ENCODE results near the gene LAX1. TPM values are rescaled to one million over a fixed set of nuclear protein-coding genes. Genes with fewer than 3 reads are reported as not detected.

The LAX1 gene
- polyA plus RNA-seq (not detected in 2 replicates), polyA minus RNA-seq (not detected in 2 replicates)

- Histone ChIP-seq H3K9me3 (ENCODE audit: low read length) (no peaks in the 10 kb centered on the region), H4K20me1 (ENCODE audit: insufficient read depth) (no peaks in the 10 kb centered on the region), H3K4me2 (ENCODE audit: low read length) (no peak within 1 kb of the TSS), H3K27me3 (ENCODE audit: insufficient read depth, low read depth, low read length) (no peaks in the 10 kb centered on the region), H3K9ac (ENCODE audit: low read length) (no peak within 1 kb of the TSS), H3K9me2 (ENCODE audit: insufficient read depth, low read length) (no peaks in the 10 kb centered on the region), H3K79me2 (replicated peaks; ENCODE audit: insufficient read depth, low read length) (no peaks in the 10 kb centered on the region), H3K4me3 (ENCODE audit: low read length) (no peak within 1 kb of the TSS), H3K27ac (ENCODE audit: low read length) (no peak within 1 kb of the TSS), H3F3A (ENCODE audit: insufficient read depth, low read length, poor library complexity, severe bottlenecking) (no peaks in the 10 kb centered on the region), H3K36me3 (ENCODE audit: insufficient read depth, low read length) (no peaks in the 10 kb centered on the region), H2AFZ (ENCODE audit: low read depth, low read length) (no peak within 1 kb of the TSS)
- TF ChIP-seq EZH2 (IDR thresholded peaks at IDR 0.05; ENCODE audit: borderline replicate concordance, insufficient read depth, low read length, poor library complexity, severe bottlenecking) (no peak), SMC3 (conservative IDR thresholded peaks at IDR 0.05; ENCODE audit: poor library complexity) (no peak), RAD21 (conservative IDR thresholded peaks at IDR 0.05) (no peak), TAF1 (IDR thresholded peaks at IDR 0.05; ENCODE audit: low read depth) (no peak), REST (IDR thresholded peaks at IDR 0.05; ENCODE audit: borderline replicate concordance) (no peak), EP300 (conservative IDR thresholded peaks at IDR 0.05; ENCODE audit: poor library complexity, severe bottlenecking) (no peak), CTCF (IDR thresholded peaks at IDR 0.05; ENCODE audit: poor library complexity, severe bottlenecking) (no peak), POLR2AphosphoS5 (IDR thresholded peaks at IDR 0.05) (no peak), MXI1 (conservative IDR thresholded peaks at IDR 0.05; ENCODE audit: poor library complexity, severe bottlenecking) (no peak)
These were observed at the start of gene LAX1 for GRCh38 chr1:203765029-203765837. TSS of gene LAX1 (plus strand) at chr1:203765183. CDS start at chr1:203765566, 383 bp downstream.

GRCh38 chr1:203717120-203717519, 47.9 kb upstream of the LAX1 start:
- TF ChIP-seq EZH2 (IDR thresholded peaks at IDR 0.05; ENCODE audit: borderline replicate concordance, insufficient read depth, low read length, poor library complexity, severe bottlenecking), result no peak
- TF ChIP-seq POLR2AphosphoS5 (IDR thresholded peaks at IDR 0.05), result no peak
- no peak for TF ChIP-seq RAD21 (conservative IDR thresholded peaks at IDR 0.05)
- TF ChIP-seq REST (IDR thresholded peaks at IDR 0.05; ENCODE audit: borderline replicate concordance), result no peak
- no peak for TF ChIP-seq EP300 (conservative IDR thresholded peaks at IDR 0.05; ENCODE audit: poor library complexity, severe bottlenecking)
- TF ChIP-seq TAF1 (IDR thresholded peaks at IDR 0.05; ENCODE audit: low read depth), result no peak
- no peak for TF ChIP-seq SMC3 (conservative IDR thresholded peaks at IDR 0.05; ENCODE audit: poor library complexity)
- TF ChIP-seq MXI1 (conservative IDR thresholded peaks at IDR 0.05; ENCODE audit: poor library complexity, severe bottlenecking), result no peak
- TF ChIP-seq CTCF (IDR thresholded peaks at IDR 0.05; ENCODE audit: poor library complexity, severe bottlenecking), result no peak
- no peaks in the 10 kb centered on the region for H3K79me2 ChIP-seq (replicated peaks; ENCODE audit: insufficient read depth, low read length)
- H3K4me2 ChIP-seq (ENCODE audit: low read length), result no peak overlapping the region
- H2AFZ ChIP-seq (ENCODE audit: low read depth, low read length), result no peak overlapping the region
- no peaks in the 10 kb centered on the region for H3F3A ChIP-seq (ENCODE audit: insufficient read depth, low read length, poor library complexity, severe bottlenecking)
- H3K9me3 ChIP-seq (ENCODE audit: low read length), result no peaks in the 10 kb centered on the region
- H3K9ac ChIP-seq (ENCODE audit: low read length), result no peak overlapping the region
- H3K9me2 ChIP-seq (ENCODE audit: insufficient read depth, low read length), result no peaks in the 10 kb centered on the region
- H4K20me1 ChIP-seq (ENCODE audit: insufficient read depth), result no peaks in the 10 kb centered on the region
- peaks cover 4% of the 10 kb centered on the region for H3K36me3 ChIP-seq (ENCODE audit: insufficient read depth, low read length)
- no peak overlapping the region for H3K27ac ChIP-seq (ENCODE audit: low read length)
- no peaks in the 10 kb centered on the region for H3K27me3 ChIP-seq (ENCODE audit: insufficient read depth, low read depth, low read length)
- no peak overlapping the region for H3K4me3 ChIP-seq (ENCODE audit: low read length)

Data from neural cell (in vitro differentiated cells).